WI38 (cell line): ENCODE results near the gene XKR3.

ENCODE experiments used
- H3K4me3 ChIP-seq: 2 replicates; pipeline ENCODE4 v1.5.1; 2011; ENCODE audit warnings: low read depth, mild to moderate bottlenecking, control low read depth, low read length
- CTCF ChIP-seq: IDR thresholded peaks from 2 replicates; pipeline ENCODE4 v1.5.1; 2012; ENCODE audit warnings: low read depth, mild to moderate bottlenecking, control low read depth, low read length

Gene XKR3

GRCh38 chr22:16789860-16790493 lies 35.2 kb downstream of the XKR3 start:
- no peak overlapping the region for H3K4me3 ChIP-seq
- no peak for TF ChIP-seq CTCF

- H3K4me3 ChIP-seq, result no peak overlapping the region
- TF ChIP-seq CTCF, result no peak
Measured at GRCh38 chr22:16783930-16784354, 41.3 kb downstream of the XKR3 start.

GRCh38 chr22:16783453-16783852 lies 41.8 kb downstream of the XKR3 start:
- no peak overlapping the region for H3K4me3 ChIP-seq
- no peak for TF ChIP-seq CTCF

GRCh38 chr22:16781764-16782329 lies 43.4 kb downstream of the XKR3 start:
- H3K4me3 ChIP-seq, result no peak overlapping the region
- TF ChIP-seq CTCF, result no peak

GRCh38 chr22:16781074-16781763 lies 44.0 kb downstream of the XKR3 start:
- H3K4me3 ChIP-seq, result no peak overlapping the region
- TF ChIP-seq CTCF, result no peak

- no peak overlapping the region for H3K4me3 ChIP-seq
- no peak for TF ChIP-seq CTCF
Measured at GRCh38 chr22:16777284-16777924, 47.8 kb downstream of the XKR3 start.

GRCh38 chr22:16776080-16776479 lies 49.1 kb downstream of the XKR3 start:
- H3K4me3 ChIP-seq, result no peak overlapping the region
- no peak for TF ChIP-seq CTCF
